Measurements from ENCODE around the gene PTGER3.
"Not testable (repeated sequence)": the region's sequence is repeated elsewhere in the genome, so short reads cannot be mapped to it uniquely, and the experiment has no call there.

The PTGER3 gene

DNA sequence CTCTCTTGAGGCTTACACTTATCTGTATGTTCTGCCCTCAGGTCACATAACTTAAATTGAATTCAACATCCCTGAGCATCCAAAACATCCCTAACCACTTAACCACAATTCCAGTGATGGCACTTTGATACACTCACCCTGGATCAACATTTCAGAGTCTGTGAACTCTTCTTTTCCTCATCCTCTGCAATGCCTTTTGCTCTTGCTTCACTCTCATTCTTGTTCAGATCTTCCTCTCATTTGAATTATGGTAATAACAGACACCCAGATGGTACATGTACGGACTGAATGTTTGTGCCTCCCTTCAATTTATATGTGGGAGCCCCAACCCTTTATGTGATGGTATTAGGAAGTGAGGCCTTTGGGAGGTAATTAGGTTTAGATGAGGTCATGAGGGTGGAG, 33.4 kb downstream of the PTGER3 start:
- H3K36me3 Mint-ChIP-seq = no peaks in the 10 kb centered on the region
- H3K27me3 Mint-ChIP-seq = peaks cover 8% of the 10 kb centered on the region
- ATAC-seq (ENCODE audit: low read depth) (no peak), DNase-seq (ENCODE audit: low spot score in 2 of 2) (no peak)
- no peak overlapping the region for H3K4me3 Mint-ChIP-seq
- no peaks in the 10 kb centered on the region for H3K9me3 Mint-ChIP-seq
- H3K4me1 Mint-ChIP-seq = no peaks in the 10 kb centered on the region
- H3K27ac Mint-ChIP-seq = no peak overlapping the region

DNA sequence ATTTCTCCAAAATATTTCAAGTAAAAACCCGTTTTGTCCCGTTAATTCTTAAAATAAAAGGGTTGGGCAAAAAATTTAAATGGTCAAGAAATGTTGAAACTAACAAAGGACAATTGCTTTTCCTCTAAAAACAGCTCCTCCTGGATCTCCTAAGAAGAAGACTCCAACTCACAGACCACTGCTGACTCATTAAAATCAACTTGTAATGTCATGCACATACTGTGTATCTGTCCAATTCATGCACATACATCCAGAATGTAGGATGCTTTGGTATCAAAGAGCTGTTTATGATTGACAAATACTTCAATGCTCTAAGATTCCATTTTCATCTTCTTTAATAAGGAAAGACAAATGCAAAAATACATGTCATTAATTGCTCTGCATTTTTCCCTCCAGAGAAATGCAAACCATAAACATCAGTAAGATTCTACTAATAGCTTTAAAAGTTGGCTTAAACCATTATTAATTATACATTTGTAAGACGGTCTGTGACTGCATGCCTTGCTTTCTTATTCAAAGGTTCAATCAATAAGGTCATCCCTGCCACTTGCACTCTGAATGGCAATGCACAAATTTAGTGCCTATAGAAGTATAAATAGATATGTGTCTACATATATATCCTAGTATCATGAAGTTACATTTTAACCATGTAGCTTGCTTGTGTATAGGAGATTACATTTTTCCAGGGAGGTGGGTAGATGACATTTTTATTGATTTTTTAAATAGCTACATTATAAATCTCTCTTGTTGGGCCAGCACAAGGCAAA, 44.7 kb downstream of the PTGER3 start:
- no peak for ATAC-seq (ENCODE audit: low read depth)
- no peaks in the 10 kb centered on the region for H3K27me3 Mint-ChIP-seq
- H3K4me1 Mint-ChIP-seq = no peaks in the 10 kb centered on the region
- H3K27ac Mint-ChIP-seq = no peak overlapping the region
- no peak overlapping the region for H3K4me3 Mint-ChIP-seq
- DNase-seq (ENCODE audit: low spot score in 2 of 2) = no peak
- H3K36me3 Mint-ChIP-seq = no peaks in the 10 kb centered on the region
- no peaks in the 10 kb centered on the region for H3K9me3 Mint-ChIP-seq

DNA sequence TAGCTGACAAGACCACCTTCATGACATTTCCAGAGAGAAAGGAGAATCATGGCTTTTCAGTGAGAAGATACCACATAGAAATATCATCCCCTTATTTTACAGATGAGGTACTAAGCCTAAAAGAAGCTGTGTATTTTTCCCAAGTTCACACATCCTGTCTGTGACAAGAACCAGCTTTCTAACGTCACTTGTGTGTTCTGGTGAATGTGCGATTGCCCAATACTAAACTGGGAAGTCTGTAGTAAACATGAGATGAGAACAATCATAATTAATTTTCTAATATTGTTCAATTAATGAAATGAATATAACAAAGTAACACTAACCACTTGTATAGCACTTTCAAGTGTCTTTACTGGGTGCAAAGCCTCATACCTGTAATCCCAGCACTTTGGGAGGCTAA, 46.0 kb downstream of the PTGER3 start:
- H3K27ac Mint-ChIP-seq = no peak overlapping the region
- no peaks in the 10 kb centered on the region for H3K27me3 Mint-ChIP-seq
- no peaks in the 10 kb centered on the region for H3K4me1 Mint-ChIP-seq
- no peaks in the 10 kb centered on the region for H3K9me3 Mint-ChIP-seq
- ATAC-seq (ENCODE audit: low read depth) (no peak), DNase-seq (ENCODE audit: low spot score in 2 of 2) (no peak)
- H3K4me3 Mint-ChIP-seq = no peak overlapping the region
- H3K36me3 Mint-ChIP-seq = no peaks in the 10 kb centered on the region

DNA sequence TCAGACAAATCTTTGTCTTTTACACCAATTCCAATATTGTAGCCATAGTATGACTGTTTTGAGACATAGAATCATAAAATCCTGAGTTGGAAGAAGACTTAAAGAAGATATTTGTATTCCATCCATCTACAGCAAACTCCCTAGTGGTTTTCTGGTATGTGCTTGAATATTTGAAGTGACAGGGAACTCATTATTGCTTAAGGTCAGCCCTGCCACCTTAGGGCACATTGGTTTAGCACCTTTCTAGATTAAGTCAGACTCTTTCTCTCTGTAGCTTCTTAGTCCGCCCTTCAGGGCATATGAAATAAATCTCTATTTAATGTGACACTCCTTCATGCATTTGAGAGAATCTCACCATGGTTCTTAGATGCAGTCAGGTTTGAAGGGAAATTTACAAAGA, 49.8 kb downstream of the PTGER3 start:
- no peak for DNase-seq (ENCODE audit: low spot score in 2 of 2)
- peaks cover 2% of the 10 kb centered on the region for H3K27me3 Mint-ChIP-seq

DNA sequence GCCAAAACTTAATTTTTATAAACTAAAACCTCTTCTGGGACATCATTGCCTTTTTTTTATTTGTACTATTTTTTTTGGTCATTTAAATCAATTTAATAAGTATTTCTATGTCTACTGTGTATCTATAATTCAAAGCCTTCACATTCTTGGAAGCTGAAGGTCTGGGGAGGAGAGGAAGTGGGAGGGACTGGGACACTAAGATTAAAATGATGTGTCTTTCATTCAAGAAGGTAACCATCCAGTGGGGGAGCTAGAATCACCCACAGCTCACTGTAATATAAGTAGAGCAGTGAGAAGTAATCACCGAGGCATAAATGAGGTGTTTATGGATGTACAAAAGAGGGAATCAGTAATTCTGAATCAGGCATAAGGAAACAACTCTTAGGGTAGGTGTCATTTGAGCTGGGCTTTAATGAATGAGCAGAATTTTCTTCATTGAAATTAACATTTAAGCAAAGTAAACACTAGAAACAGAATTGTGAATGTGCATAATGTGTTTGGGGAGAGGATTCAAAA, 52.8 kb downstream of the PTGER3 start:
- no peak for DNase-seq (ENCODE audit: low spot score in 2 of 2)
- H3K4me3 Mint-ChIP-seq = no peak overlapping the region
- no peaks in the 10 kb centered on the region for H3K4me1 Mint-ChIP-seq
- no peak overlapping the region for H3K27ac Mint-ChIP-seq
- no peaks in the 10 kb centered on the region for H3K9me3 Mint-ChIP-seq
- ATAC-seq (ENCODE audit: low read depth) = no peak
- peaks cover 2% of the 10 kb centered on the region for H3K27me3 Mint-ChIP-seq
- no peaks in the 10 kb centered on the region for H3K36me3 Mint-ChIP-seq

More for the DNA sequence above, 49.8 kb downstream of the PTGER3 start:
- ATAC-seq (ENCODE audit: low read depth) = no peak
- Mint-ChIP-seq H3K9me3 (no peaks in the 10 kb centered on the region), H3K4me3 (no peak overlapping the region), H3K36me3 (no peaks in the 10 kb centered on the region), H3K4me1 (no peaks in the 10 kb centered on the region), H3K27ac (no peak overlapping the region)

DNA sequence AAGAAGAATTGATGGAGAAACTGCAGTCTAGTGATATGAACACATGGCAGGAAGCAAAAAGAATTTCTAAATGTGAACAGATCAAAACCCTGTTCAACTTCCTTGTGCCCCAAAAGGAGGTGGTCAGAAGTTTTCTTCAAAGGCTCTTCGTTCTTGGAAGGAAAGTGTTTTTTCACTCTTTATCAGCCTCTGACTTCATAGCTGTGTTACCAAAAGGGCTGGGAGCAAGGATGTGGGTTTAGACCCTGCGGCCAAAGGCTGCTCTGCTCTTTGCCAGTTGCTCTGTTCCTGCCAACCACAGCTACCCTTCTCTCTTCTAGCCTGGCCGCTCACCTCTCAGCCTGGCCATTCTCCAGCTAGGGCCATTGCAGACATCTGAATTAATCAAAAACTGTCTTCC, 53.8 kb downstream of the PTGER3 start:
- no peak for DNase-seq (ENCODE audit: low spot score in 2 of 2)
- no peaks in the 10 kb centered on the region for H3K4me1 Mint-ChIP-seq
- ATAC-seq (ENCODE audit: low read depth) = no peak
- no peaks in the 10 kb centered on the region for H3K36me3 Mint-ChIP-seq
- H3K9me3 Mint-ChIP-seq = no peaks in the 10 kb centered on the region
- H3K4me3 Mint-ChIP-seq = no peak overlapping the region
- no peak overlapping the region for H3K27ac Mint-ChIP-seq
- peaks cover 2% of the 10 kb centered on the region for H3K27me3 Mint-ChIP-seq

DNA sequence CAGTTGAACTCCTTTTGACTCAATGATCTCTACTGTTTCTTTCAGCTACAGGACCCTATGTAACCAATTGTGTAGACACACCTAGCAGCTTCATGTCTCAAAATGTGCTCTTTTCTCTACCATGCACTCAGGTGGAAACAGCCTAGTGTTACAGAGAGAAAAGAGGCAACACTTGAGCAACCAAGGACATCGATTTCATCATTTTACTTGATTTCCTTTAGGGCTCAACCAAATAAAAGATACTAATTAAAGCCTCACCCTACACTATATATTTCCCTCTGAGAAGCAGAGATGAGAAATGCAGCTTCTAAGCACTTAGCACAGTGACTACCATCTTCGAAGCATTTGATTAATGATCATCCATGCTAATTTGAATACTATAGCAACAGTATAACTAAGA, 55.1 kb downstream of the PTGER3 start:
- Mint-ChIP-seq H3K36me3 (no peaks in the 10 kb centered on the region), H3K4me3 (no peak overlapping the region), H3K9me3 (no peaks in the 10 kb centered on the region), H3K27me3 (peaks cover 2% of the 10 kb centered on the region), H3K4me1 (no peaks in the 10 kb centered on the region), H3K27ac (no peak overlapping the region)
- ATAC-seq (ENCODE audit: low read depth) (no peak), DNase-seq (ENCODE audit: low spot score in 2 of 2) (no peak)

DNA sequence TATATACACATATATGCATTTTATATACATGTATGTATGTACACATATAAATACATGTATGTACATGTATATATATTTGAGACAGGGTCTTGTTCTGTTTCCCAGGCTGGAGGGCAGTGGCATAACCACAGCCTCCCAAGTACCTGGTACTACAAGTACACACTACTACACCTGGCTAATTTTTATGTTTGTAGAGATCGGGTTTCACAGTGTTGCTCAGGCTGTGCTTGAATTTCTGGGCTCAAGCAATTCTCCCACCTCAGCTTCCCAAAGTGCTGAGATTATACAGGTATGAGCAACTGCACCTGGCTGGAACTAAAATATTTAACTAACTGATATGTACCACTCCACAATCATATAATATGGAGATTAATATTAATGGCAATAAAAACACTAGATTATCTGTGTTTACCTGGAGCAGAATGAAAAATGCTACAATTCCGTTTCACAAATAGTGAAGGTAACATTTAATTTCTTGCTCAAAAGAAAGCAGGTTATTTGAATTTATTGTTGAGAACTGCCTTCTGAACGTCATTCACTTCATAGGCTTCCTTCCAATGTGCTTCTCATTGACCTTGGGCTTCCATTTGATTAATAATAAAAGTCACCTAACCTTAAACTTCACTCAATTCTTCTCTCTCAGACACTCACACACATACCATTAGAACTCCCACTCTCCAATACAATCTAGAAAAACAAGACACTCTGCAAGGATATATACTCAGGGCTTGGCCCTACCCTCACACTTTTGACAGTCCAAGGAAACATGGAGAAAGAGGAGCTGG, 57.0 kb downstream of the PTGER3 start:
- H3K4me3 Mint-ChIP-seq = no peak overlapping the region
- no peak for ATAC-seq (ENCODE audit: low read depth)

DNA sequence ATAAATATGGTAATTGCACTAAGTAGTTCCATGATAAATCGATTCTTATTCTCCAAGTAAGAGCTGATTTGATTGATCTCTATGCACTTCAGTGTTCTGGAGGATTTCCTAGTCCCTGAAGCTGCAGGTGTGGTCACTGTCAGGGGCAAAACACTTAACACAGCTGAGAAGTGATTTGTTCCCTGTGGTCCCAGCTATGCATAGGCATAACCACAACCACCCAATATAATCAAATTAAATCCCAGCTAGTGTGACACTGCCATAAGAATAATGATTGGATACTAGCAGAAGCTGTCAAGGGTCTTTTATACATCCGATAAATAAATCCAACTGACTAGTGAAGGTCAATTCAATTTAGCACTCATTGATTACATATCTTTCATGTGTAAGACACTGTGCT, 60.1 kb downstream of the PTGER3 start:
- DNase-seq (ENCODE audit: low spot score in 2 of 2) (no peak), ATAC-seq (ENCODE audit: low read depth) (no peak)
- Mint-ChIP-seq H3K9me3 (peaks cover 2% of the 10 kb centered on the region), H3K27me3 (no peaks in the 10 kb centered on the region), H3K27ac (no peak overlapping the region), H3K36me3 (no peaks in the 10 kb centered on the region), H3K4me3 (no peak overlapping the region), H3K4me1 (no peaks in the 10 kb centered on the region)

More for the DNA sequence above, 57.0 kb downstream of the PTGER3 start:
- Mint-ChIP-seq H3K9me3 (peaks cover 2% of the 10 kb centered on the region), H3K4me1 (no peaks in the 10 kb centered on the region), H3K36me3 (no peaks in the 10 kb centered on the region), H3K27ac (no peak overlapping the region), H3K27me3 (peaks cover 2% of the 10 kb centered on the region)
- no peak for DNase-seq (ENCODE audit: low spot score in 2 of 2)

DNA sequence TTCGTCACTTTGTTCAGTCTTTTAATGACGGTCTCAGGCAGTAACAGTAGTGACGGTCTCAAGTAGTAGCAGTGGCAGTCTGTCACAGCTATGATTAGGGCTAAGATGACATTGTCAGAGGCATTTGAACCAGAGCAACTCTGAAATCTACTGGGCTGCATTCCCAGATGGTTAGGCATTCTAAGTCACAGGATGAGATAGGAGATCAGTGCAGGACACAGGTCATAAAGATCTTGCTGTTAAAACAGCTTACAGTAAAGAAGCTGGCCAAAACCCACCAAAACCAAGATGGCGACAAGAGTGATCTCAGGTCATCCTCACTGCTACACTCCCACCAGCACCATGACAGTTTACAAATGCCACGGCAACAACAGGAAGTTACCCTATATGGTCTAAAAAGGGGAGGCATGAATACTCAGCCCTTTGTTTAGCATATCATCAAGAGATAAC, 61.8 kb downstream of the PTGER3 start:
- not testable (repeated sequence) for H3K27me3 Mint-ChIP-seq; ATAC-seq (ENCODE audit: low read depth); H3K36me3 Mint-ChIP-seq; H3K4me3 Mint-ChIP-seq; DNase-seq (ENCODE audit: low spot score in 2 of 2); H3K4me1 Mint-ChIP-seq; H3K9me3 Mint-ChIP-seq; H3K27ac Mint-ChIP-seq

DNA sequence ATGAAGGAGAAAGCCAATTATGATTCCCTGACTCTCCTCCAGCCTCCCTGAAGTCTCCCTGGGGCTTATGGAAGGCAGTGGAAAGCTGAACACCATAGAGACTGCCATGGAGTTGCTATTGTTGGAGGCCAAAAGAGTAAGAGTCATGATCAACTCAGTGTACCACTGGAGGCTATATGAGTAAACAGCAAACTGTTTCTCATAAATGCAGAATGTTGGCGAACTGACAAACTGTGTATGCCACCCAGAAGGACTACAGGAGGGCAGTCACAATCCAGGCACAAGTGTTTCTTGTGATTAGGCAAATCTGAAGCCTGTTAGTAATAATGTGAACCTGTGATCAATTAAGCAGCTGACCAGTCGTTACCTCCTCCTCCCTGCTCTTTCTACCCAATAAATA, 62.3 kb downstream of the PTGER3 start:
- H3K4me3 Mint-ChIP-seq, H3K36me3 Mint-ChIP-seq: not testable (repeated sequence)

DNA sequence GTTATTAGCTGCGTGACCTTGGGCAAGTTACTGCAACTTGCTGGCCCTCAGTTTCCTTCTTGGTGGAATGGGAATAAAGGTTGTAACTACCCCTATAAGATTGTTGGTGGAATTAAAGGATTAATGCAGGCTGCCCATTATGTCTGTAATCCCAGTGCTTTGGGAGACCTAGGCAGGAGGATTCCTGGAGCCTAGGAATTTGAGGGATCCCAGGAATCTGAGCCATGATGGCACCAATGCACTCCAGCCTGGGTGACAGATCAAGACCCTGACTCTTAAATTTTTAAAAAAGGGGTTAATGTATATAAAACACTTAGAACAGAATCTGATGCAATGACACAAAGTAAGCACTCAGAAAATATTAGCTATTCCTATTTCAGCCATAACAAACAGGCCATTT, 67.3 kb downstream of the PTGER3 start:
- Mint-ChIP-seq H3K36me3 (no peaks in the 10 kb centered on the region), H3K27ac (no peak overlapping the region), H3K4me3 (no peak overlapping the region), H3K9me3 (no peaks in the 10 kb centered on the region), H3K4me1 (peaks cover 4% of the 10 kb centered on the region), H3K27me3 (peaks cover 11% of the 10 kb centered on the region)
- DNase-seq (ENCODE audit: low spot score in 2 of 2) (no peak), ATAC-seq (ENCODE audit: low read depth) (no peak)

More for the DNA sequence above, 62.3 kb downstream of the PTGER3 start:
- ATAC-seq (ENCODE audit: low read depth); H3K9me3 Mint-ChIP-seq; H3K27ac Mint-ChIP-seq; H3K4me1 Mint-ChIP-seq; DNase-seq (ENCODE audit: low spot score in 2 of 2); H3K27me3 Mint-ChIP-seq: not testable (repeated sequence)

DNA sequence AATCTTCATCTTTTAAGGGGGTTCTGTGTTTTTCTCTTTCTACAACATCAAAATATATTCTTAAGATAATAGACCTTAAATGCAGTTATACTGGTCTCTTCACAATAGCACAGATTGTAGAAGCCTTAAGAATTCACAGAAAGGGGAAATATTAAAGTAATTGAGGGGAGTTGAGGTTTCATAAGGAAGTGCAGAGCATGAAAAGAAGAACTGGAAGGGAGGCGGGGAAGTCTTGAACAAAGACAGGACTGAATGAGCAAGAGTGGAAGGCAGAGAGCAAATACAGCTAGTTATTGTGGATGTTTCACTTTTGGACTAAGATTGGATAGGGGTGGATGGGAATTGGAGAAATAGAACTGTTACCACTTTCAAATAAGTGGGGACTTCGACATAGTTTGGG, 67.7 kb downstream of the PTGER3 start:
- Mint-ChIP-seq H3K4me1 (peaks cover 4% of the 10 kb centered on the region), H3K27ac (no peak overlapping the region), H3K9me3 (no peaks in the 10 kb centered on the region), H3K27me3 (peaks cover 11% of the 10 kb centered on the region), H3K4me3 (no peak overlapping the region), H3K36me3 (no peaks in the 10 kb centered on the region)
- DNase-seq (ENCODE audit: low spot score in 2 of 2) (no peak), ATAC-seq (ENCODE audit: low read depth) (no peak)

DNA sequence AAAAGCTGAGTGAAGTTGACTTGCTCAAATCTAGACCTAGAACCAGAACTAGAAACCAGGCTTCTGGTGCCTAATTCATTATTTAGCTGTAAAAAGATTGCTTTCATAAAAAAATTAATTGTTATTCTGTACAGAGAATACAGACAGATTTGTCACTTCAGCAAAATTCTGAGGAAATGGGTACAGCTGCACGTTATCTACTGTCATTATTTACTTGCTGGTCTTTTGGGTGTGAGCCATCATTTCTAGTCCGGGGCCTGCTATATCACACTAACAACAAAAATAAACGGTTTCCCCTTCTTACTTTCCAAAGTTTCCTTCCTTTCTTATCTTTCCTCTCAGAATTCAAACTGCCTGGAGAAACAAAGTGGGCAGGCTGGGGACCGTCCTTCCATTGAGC, 68.3 kb downstream of the PTGER3 start:
- no peaks in the 10 kb centered on the region for H3K36me3 Mint-ChIP-seq
- H3K4me1 Mint-ChIP-seq = peaks cover 4% of the 10 kb centered on the region
- H3K27me3 Mint-ChIP-seq = peaks cover 11% of the 10 kb centered on the region
- no peaks in the 10 kb centered on the region for H3K9me3 Mint-ChIP-seq
- H3K4me3 Mint-ChIP-seq = no peak overlapping the region
- ATAC-seq (ENCODE audit: low read depth) (no peak), DNase-seq (ENCODE audit: low spot score in 2 of 2) (no peak)
- H3K27ac Mint-ChIP-seq = no peak overlapping the region
